GM21786 (cell line): ENCODE results near the gene EHMT1.
A peak's percentile ranks its signal among the peaks of the same experiment; 100 is the strongest.

ENCODE experiments used
- ATAC-seq: cut with Tn5 transposase; IDR thresholded peaks from one replicate; pipeline ENCODE4 v1.9.1; 2021; ENCODE audit not compliant: unreplicated experiment

Gene EHMT1

GRCh38 chr9:137618105-137619067, at the start of gene EHMT1:
EHMT1 (plus strand) TSS chr9:137619005; CDS start chr9:137619029, 24 bp downstream.
- peak; percentile 52 for ATAC-seq

DNA sequence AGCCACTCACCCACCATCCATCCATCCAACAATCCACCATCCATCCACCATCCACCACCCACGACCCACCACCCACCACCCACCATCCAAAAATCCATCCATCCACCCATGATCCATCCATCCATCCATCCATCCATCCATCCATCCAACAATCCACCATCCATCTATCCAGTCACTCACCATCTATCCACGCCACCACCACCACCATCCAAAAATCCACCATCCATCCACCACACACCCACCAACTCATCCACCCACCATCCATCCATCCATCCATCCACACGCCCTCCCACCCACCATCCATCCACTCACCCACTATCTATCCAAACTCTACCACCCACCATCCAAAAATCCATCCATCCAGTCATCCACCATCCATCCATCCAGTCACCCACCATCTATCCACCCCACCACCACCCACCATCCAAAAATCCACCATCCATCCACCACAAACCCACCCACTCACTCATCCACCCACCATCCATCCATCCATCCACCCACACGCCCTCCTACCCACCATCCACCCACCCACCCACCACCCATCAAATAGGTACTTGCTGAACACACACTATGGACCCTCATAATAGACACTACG, 49.1 kb upstream of the EHMT1 start:
- ATAC-seq, result no peak

DNA sequence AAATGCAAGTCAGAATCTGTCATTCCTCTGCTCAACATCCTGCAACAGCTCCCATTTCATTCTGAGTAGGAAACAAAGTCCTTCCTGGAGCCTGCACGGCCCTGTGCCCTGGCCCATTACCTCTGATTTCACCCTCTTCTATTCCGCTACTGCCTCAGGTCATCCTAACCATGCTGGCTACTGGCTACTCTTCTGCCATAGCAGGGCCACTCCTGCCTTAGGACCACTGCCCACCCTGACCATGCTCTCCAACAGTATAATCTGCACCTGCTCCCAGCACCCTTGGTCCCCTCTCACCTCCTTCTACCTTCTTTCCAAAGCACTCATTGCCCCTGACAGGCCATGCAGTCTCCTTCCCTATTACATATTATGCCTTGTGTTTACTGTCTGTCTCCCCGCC, 48.2 kb upstream of the EHMT1 start:
- ATAC-seq, result no peak

DNA sequence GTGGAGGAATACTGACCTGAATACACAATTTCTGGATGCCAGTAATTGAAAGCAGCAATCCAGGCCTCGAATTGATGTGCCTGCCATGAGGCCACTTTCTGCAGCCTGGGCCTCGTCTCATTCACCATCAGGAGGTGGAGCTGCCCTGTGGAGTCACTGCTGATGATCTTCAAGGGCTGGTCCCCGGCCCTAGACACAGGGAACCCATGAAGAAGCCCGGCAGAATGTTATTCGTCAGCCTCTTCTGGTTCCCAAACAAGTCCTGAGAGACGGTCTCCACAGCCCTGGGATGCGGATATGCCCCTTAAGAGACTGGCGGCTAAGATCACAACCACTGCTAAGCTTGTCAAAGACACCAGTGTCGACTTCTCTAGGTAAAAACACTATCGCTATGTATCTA, 44.6 kb upstream of the EHMT1 start:
- no peak for ATAC-seq

GRCh38 chr9:137575364-137575715, 43.5 kb upstream of the EHMT1 start:
- ATAC-seq, result no peak

- ATAC-seq, result no peak
These were observed 42.9 kb upstream of the EHMT1 start for GRCh38 chr9:137575716-137576411.

DNA sequence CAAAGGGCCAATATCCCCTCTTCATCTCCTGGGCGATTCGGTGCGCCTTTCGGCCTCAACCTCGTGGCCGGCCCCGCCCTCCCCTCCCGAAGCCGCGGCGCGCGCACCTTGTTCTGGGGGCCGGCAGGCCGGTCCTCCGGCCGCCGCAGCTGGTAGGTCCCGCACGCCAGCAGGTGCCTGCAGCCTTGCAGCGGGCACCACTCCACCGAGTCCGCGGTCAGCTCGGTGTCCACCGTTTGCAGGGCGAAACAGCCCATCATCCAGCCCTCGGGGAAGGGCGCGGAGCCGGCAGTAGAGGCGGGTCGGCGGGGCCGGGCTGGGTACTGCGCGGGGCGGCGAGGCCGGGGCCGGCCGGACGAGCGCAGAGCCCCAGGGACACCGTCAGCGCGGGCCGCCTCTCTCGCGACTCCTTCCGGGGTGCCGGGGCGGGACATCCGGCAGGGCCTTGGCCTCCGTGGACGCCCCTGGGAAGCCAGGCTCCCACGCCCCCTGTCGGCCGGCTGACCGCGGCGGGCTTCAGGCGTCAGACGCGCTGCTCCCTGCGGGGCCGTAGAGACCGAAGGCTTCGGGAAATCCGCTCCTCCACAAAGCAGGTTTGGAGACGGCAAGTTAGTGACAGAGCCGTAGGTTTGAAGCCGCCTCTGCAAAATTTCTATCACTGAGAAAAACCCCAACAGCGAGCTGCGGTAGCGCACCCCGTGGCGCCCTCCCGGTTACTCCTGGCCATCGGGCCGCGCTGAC, 40.1 kb upstream of the EHMT1 start, which contains the start of gene DPH7:
DPH7 (minus strand) TSS at position 408 of the 741 bp plus-strand sequence; CDS start at position 260, 148 bp downstream.
- ATAC-seq, result peak; percentile 79

DNA sequence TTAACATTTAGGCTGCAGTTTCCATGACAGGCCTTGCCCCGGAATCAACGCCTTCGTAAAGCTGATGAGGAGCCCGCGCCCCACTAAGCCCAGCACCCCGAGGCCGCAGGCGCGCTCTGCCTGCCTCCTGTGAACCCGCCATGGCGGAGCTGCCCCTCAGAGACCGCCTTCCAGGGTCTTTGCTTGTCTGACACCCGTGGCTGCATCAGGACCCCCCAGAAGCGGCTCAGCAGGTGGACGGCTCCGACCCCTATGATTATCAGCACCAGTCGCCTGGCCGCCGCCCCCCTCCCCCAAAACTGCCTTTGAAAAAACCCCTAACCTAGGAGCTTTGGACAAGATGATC, 39.6 kb upstream of the EHMT1 start:
- no peak for ATAC-seq

GRCh38 chr9:137580209-137580953, 38.4 kb upstream of the EHMT1 start:
- ATAC-seq, result no peak

DNA sequence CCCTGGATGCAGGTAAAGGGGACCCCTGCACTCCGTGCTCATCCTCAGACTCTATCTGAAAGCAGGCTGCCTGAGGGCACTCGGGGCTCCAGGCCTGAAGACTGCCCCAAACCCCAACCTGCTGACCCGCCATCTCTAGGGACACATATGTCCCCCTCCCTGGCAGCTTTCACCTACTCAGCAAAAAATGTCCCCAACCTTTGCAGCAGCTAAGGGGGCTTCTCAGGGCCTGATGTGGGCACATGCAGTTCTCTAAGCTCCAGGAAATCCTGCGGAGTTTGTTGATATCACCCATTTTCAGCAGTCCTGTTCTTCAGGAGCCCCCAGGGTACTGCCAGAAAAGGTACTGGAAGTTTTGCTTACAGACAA, 37.9 kb upstream of the EHMT1 start:
- no peak for ATAC-seq

DNA sequence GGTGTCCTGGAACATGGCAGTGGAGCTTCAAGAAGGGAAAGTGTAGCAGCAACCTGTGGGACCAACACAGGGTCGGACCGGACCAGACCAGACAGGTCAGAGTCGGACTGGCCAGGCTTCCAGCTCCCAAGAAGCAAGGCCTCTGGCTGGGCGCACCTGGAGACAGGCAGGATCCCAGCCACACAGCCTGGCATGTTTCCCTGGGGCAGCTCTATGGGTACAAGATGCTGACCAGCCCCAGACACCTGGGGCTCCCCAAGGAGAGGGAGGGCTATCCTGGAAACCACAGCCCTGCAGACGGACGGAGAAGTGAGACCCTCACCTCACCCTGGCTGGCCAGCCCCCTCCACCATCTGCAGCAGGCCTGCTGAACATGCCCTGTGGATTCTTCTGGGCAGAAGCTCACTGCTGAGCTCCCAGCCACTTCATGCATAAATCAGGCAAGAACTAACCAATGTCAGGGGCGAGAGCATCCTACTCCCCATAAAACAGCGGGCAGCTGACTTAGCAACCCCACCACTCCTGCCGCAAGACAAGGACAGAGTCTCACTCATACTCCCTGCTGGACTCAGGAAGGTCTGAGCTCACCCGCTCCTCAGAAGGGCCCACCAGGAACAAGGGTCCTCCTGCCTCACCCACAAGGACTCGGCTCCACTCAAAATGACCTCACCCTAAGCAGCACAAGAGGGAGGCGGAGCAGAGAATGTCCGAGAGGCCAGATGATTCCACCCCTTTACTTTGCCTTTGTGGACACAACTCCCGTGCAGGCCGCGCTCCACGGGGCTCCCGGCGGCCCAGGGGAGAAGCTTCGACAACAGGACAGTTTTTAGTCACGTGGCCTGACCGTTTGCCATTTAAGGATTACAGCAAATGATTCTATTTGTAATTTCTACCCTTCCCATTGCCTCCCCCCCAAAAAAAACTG, 37.2 kb upstream of the EHMT1 start:
- no peak for ATAC-seq

GRCh38 chr9:137582286-137582860, 36.4 kb upstream of the EHMT1 start:
- ATAC-seq, result no peak

DNA sequence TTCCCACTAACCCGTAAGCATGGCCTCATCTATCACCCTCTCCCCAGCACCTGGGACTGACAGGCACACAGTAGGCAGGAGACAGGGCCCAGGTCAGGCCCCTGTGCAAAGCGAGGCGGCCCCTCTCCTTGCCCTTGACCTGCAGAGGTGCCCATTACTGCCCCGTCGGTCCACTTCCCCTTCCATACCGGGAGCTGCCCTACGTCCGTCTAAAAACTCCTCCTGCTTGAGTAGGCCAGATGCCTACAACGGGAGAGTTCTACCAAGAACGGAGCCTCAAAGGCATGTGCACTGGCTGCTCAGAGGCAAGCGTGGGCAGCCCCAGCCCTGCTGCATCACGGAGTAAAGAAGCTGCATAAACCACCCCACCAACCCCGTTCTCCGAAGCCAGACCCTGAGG, 35.5 kb upstream of the EHMT1 start:
- no peak for ATAC-seq

GRCh38 chr9:137583957-137584356, 34.8 kb upstream of the EHMT1 start:
- ATAC-seq, result no peak

DNA sequence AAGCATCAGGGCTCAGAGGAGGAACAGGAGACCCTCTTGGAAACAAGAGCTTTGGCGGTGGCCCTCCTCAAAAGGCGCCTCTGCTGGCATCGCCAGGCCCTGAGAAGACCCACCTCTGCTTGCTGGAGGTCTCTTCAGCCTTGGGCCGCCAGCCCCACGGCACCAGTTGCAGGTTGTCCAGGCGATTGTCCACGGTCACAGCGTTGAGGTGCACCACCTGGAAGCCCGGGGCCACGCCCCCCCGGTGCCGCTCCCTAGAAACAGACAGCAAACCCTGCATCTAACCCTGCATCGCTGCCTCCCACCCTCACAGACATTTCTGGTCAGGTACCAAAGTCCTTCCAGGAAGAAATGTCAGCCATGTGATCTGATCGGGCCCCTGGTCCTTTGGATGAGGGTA, 32.0 kb upstream of the EHMT1 start:
- no peak for ATAC-seq

DNA sequence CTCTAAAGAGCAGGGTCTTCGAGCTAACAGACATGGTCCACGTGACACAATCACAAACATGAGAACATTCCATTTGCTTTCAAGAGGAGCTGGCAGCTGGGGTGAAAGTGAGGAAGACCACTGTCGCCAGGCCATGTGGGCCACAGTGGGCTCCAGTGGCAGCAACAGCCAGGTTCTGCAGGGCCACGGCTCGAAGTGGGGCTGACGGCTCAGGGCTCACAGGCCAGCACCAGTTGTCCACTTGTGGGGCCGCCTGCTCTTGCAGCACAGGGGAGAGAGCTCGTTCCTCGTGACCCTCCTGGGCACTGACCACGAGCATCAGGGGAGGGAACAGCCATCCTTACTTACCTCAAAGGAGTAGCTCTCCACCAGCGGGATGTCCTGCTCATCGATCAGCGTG, 30.5 kb upstream of the EHMT1 start:
- no peak for ATAC-seq

- ATAC-seq, result no peak
These were observed 29.9 kb upstream of the EHMT1 start for GRCh38 chr9:137588891-137589290.

DNA sequence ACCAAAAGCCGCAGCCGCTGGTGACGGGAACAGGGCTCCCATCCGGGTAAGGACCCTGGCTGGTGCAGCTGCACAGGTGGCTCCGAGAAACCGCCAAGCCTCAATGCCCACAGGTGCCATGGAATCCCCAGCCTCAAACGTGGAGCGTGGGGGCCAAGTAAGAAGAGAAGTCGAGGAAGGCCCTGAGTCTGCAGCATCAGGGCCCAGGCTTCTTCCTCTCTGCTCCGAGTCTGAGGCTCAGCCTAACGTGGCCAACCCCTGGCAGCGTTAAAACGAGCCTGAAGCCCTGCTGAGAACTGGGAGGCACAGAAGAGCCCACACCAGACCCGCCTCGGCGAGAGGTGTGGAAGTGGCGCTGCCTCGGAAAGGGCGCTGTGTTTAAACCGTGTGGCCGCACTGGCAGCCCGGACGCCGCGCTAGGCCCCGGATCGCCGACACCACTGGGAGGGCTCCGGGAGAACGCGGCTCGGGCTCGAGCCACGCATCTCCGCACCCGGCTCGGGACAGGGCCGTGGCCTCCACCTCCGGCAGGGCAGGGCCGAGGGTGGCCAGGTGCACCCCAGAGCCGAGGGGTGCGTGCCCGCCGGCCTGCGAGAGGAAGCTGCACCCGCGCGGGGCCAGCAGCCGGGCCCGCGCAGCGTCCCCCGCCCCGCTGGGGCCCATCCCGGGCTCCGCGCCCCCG, 29.2 kb upstream of the EHMT1 start:
- ATAC-seq, result peak; percentile 17

GRCh38 chr9:137590123-137590468, 28.7 kb upstream of the EHMT1 start:
- peak; percentile 20 for ATAC-seq
